Hepatocyte (in vitro differentiated cells): ENCODE data around the gene CDK2AP2.

Experiments
- EZH2 ChIP-seq: fragments of 200-600 bp; sonication (generic); IDR thresholded peaks from 2 replicates; pipeline ENCODE4 v1.6.1; 2016; ENCODE audit warnings: antibody characterized with exemption, mild to moderate bottlenecking, borderline replicate concordance
- TF ChIP-seq, protein P1 (sequence below): fragments of 200-600 bp; sonication (generic); IDR thresholded peaks from 2 replicates; pipeline ENCODE4 v1.5.1; 2016; ENCODE audit warnings: antibody characterized with exemption, mild to moderate bottlenecking; ENCODE audit not compliant: poor library complexity

DNA sequence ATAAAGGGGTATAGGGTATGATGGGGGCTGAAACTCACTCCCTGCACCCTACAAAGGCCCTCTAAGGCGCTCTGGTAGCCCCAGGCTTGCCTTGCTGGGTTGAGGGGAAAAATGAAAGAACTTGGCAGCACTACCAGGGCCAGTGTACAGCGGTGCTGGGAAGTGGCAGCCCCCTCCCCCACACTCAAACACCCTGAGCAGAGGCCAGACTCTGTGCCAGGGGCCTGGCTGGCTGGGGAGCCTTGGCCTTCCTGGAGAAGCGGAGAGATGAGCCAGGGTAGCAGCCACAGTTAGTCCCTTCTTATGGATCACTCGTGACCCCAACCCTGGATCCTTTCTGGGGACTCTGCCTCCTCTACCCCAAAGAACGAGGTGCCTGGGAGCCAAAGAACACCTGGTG, 41.6 kb downstream of the CDK2AP2 start:
- TF ChIP-seq, protein P1, sequence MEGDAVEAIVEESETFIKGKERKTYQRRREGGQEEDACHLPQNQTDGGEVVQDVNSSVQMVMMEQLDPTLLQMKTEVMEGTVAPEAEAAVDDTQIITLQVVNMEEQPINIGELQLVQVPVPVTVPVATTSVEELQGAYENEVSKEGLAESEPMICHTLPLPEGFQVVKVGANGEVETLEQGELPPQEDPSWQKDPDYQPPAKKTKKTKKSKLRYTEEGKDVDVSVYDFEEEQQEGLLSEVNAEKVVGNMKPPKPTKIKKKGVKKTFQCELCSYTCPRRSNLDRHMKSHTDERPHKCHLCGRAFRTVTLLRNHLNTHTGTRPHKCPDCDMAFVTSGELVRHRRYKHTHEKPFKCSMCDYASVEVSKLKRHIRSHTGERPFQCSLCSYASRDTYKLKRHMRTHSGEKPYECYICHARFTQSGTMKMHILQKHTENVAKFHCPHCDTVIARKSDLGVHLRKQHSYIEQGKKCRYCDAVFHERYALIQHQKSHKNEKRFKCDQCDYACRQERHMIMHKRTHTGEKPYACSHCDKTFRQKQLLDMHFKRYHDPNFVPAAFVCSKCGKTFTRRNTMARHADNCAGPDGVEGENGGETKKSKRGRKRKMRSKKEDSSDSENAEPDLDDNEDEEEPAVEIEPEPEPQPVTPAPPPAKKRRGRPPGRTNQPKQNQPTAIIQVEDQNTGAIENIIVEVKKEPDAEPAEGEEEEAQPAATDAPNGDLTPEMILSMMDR: no peak
- TF ChIP-seq EZH2: no peak
